Loucy (cell line): Measurements from ENCODE around the gene MFAP2.

Experiments
- H2AFZ ChIP-seq: fragments of 200-600 bp; sonication (generic); 2 replicates; pipeline ENCODE4 v1.6.0; 2016; ENCODE audit warnings: antibody characterized with exemption, mild to moderate bottlenecking, low read length, moderate library complexity
- H3F3A ChIP-seq: fragments of 200-600 bp; 2 replicates; pipeline ENCODE4 v1.6.0; 2016; ENCODE audit warnings: antibody characterized with exemption, low read depth, mild to moderate bottlenecking
- H3K27me3 ChIP-seq: fragments of 200-600 bp; sonication (generic); 2 replicates; pipeline ENCODE4 v1.6.1; 2014; ENCODE audit warnings: low read length, mild to moderate bottlenecking; ENCODE audit not compliant: insufficient read depth, poor library complexity, severe bottlenecking
- H3K36me3 ChIP-seq: fragments of 200-600 bp; sonication (generic); 2 replicates; pipeline ENCODE4 v1.6.1; 2016; ENCODE audit warnings: low read length; ENCODE audit not compliant: insufficient read depth
- H3K4me1 ChIP-seq: fragments of 200-600 bp; sonication (generic); 2 replicates; pipeline ENCODE4 v1.5.1; 2014; ENCODE audit warnings: low read length, mild to moderate bottlenecking; ENCODE audit not compliant: insufficient read depth, poor library complexity, severe bottlenecking
- H3K4me2 ChIP-seq: fragments of 200-600 bp; sonication (generic); 2 replicates; pipeline ENCODE4 v1.6.0; 2014; ENCODE audit warnings: antibody characterized with exemption, low read length, low read depth, mild to moderate bottlenecking; ENCODE audit not compliant: poor library complexity, severe bottlenecking
- H3K4me3 ChIP-seq: fragments of 200-600 bp; sonication (generic); 2 replicates; pipeline ENCODE4 v1.5.1; 2014; ENCODE audit warnings: low read length, mild to moderate bottlenecking, mixed read lengths; ENCODE audit not compliant: poor library complexity, severe bottlenecking
- H3K79me2 ChIP-seq: fragments of 200-600 bp; sonication (generic); 2 replicates; pipeline ENCODE4 v1.6.1; 2014; ENCODE audit warnings: low read length; ENCODE audit not compliant: insufficient read depth
- H3K9ac ChIP-seq: fragments of 200-600 bp; sonication (generic); 2 replicates; pipeline ENCODE4 v1.6.0; 2014; ENCODE audit warnings: mild to moderate bottlenecking, low read depth, low read length, moderate library complexity; ENCODE audit not compliant: poor library complexity, severe bottlenecking
- H3K9me2 ChIP-seq: fragments of 200-600 bp; sonication (generic); replicated peaks from 2 replicates; pipeline ENCODE4 v1.6.1; 2016; ENCODE audit warnings: low read depth, low read length, mixed read lengths
- H3K9me3 ChIP-seq: fragments of 200-600 bp; sonication (generic); 2 replicates; pipeline ENCODE4 v1.6.1; 2014; ENCODE audit warnings: mild to moderate bottlenecking, antibody characterized with exemption, low read length, low read depth; ENCODE audit not compliant: insufficient read depth
- H4K20me1 ChIP-seq: fragments of 200-600 bp; sonication (generic); 2 replicates; pipeline ENCODE4 v1.6.0; 2014; ENCODE audit warnings: antibody characterized with exemption, low read length, mild to moderate bottlenecking; ENCODE audit not compliant: insufficient read depth, poor library complexity, severe bottlenecking
- EZH2phosphoT487 ChIP-seq: fragments of 200-600 bp; IDR thresholded peaks from 2 replicates; pipeline ENCODE4 v1.6.1; 2018; ENCODE audit warnings: antibody characterized with exemption, mild to moderate bottlenecking, moderate library complexity, borderline replicate concordance
- TF ChIP-seq, protein P1 (sequence below): fragments of 200-600 bp; sonication (generic); conservative IDR thresholded peaks from 2 replicates; pipeline ENCODE4 v1.5.1; 2014; ENCODE audit warnings: mild to moderate bottlenecking, antibody characterized with exemption, low read length

Gene MFAP2

DNA sequence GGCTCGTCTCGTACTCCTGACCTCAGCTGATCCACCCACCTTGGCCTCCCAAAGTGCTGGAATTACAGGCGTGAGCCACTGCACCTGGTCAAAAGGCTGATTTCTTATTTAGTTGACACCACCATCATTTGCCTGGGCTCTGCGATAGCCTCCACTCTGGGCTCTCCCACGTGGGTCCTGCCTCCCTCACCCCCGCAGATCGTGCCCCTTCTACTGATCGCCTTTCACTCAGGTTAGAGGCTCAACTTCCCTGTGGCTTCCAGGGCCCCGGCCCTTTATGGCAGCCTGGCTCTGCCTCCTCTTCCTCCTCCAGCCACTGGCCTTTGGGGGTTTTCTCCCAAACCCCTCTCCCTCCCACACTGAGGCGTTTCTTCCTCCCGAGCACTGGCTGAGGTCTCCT lies 2.5 kb upstream of the MFAP2 start:
- no peaks in the 10 kb centered on the region for H3K79me2 ChIP-seq
- no peak overlapping the region for H3K4me2 ChIP-seq
- TF ChIP-seq EZH2phosphoT487, result no peak
- TF ChIP-seq, protein P1, sequence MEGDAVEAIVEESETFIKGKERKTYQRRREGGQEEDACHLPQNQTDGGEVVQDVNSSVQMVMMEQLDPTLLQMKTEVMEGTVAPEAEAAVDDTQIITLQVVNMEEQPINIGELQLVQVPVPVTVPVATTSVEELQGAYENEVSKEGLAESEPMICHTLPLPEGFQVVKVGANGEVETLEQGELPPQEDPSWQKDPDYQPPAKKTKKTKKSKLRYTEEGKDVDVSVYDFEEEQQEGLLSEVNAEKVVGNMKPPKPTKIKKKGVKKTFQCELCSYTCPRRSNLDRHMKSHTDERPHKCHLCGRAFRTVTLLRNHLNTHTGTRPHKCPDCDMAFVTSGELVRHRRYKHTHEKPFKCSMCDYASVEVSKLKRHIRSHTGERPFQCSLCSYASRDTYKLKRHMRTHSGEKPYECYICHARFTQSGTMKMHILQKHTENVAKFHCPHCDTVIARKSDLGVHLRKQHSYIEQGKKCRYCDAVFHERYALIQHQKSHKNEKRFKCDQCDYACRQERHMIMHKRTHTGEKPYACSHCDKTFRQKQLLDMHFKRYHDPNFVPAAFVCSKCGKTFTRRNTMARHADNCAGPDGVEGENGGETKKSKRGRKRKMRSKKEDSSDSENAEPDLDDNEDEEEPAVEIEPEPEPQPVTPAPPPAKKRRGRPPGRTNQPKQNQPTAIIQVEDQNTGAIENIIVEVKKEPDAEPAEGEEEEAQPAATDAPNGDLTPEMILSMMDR, result no peak
- H3K9ac ChIP-seq, result no peak overlapping the region
- no peak overlapping the region for H3K4me3 ChIP-seq
- peaks cover 11% of the 10 kb centered on the region for H3K4me1 ChIP-seq
- H3K36me3 ChIP-seq, result no peaks in the 10 kb centered on the region; the same call in 1 of the 2 replicates
- no peaks in the 10 kb centered on the region for H3K9me2 ChIP-seq
- H3K9me3 ChIP-seq, result no peaks in the 10 kb centered on the region
- no peaks in the 10 kb centered on the region for H3F3A ChIP-seq
- no peaks in the 10 kb centered on the region for H4K20me1 ChIP-seq
- H3K27me3 ChIP-seq, result no peaks in the 10 kb centered on the region
- H2AFZ ChIP-seq, result no peak overlapping the region

DNA sequence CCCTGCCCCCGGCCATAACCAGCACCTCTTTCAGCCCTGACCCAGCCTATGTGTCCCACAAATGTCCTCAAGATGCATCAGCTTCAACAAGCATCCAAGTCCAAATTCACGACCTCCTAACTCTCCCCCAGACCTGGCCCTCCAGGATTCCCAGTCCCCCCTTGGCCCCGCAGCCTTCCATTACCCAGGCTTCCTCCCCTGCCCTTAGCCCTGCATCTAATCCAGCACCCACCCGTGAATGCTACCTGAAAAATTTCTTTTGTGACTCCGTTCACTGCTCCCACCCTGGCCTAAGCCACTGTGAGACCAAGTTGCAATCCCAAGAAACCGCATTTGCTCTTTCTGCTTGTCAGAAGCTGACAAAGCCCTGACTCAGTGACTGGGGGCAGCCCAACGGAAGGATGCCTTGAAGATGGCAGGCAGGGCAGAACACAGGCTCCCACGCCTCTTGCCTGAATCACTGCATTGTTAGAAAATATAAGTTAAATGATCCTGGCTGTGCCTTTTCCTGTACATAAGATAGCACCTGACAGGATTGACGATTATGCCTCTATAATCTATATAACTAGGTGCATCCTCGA lies 939 bp upstream of the MFAP2 start:
- H3K36me3 ChIP-seq, result no peaks in the 10 kb centered on the region; the same call in 1 of the 2 replicates
- no peaks in the 10 kb centered on the region for H3K79me2 ChIP-seq
- no peak overlapping the region for H3K4me3 ChIP-seq
- no peak overlapping the region for H2AFZ ChIP-seq
- H4K20me1 ChIP-seq, result no peaks in the 10 kb centered on the region
- H3K27me3 ChIP-seq, result no peaks in the 10 kb centered on the region
- H3F3A ChIP-seq, result no peaks in the 10 kb centered on the region
- H3K9ac ChIP-seq, result no peak overlapping the region
- H3K9me3 ChIP-seq, result no peaks in the 10 kb centered on the region
- peaks cover 11% of the 10 kb centered on the region for H3K4me1 ChIP-seq
- no peaks in the 10 kb centered on the region for H3K9me2 ChIP-seq
- no peak overlapping the region for H3K4me2 ChIP-seq
- TF ChIP-seq EZH2phosphoT487, result no peak
- TF ChIP-seq, protein P1, result no peak

DNA sequence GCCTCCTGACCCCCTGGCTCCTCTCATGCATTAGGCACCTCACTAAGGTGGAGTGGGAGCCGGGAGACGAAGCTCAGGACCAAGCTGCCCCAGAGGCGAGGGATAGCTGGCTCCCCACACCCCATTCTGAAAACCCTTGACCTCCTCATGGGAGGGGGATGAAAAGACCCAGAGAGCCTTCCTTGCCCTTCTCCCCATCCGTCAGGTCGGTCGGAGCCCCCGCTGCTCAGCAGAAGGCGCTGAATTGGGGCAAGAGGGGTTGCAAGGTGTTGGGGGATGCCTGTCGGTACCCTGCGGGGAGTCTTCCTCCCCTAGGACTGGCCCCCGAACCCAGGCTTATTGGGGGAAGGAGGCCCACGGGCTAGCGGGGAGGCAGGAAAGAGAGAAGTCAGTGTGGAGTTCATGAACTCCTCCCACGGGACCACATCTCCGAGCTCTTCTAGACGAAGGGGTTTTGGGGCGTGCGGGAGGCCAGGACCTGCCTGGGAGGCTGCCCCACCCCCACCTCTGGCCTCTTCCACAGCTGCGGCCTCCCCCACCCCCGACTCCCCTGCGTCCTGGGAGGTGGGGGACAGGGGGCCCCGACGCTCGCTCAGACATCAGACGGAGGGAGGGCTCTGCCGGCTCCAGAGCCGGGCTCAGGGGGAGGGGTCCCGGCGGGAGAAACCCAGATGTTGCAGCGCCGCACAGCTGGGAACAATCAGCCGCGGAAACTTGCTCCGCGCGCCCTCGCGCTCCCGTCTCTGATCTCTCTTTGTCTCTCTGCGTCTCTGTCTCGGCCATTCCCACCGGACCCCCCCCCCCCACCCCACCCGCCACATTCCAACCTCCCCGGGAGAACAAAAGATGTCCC lies 719 bp downstream of the MFAP2 start:
- no peak for TF ChIP-seq EZH2phosphoT487
- TF ChIP-seq, protein P1, result no peak
- H3F3A ChIP-seq, result no peaks in the 10 kb centered on the region
- no peak overlapping the region for H2AFZ ChIP-seq
- no peaks in the 10 kb centered on the region for H4K20me1 ChIP-seq
- H3K9ac ChIP-seq, result no peak overlapping the region
- H3K9me3 ChIP-seq, result no peaks in the 10 kb centered on the region
- no peak overlapping the region for H3K4me2 ChIP-seq
- H3K4me1 ChIP-seq, result peaks cover 11% of the 10 kb centered on the region
- no peaks in the 10 kb centered on the region for H3K36me3 ChIP-seq
- H3K27me3 ChIP-seq, result no peaks in the 10 kb centered on the region
- no peaks in the 10 kb centered on the region for H3K79me2 ChIP-seq
- H3K9me2 ChIP-seq, result no peaks in the 10 kb centered on the region
- H3K4me3 ChIP-seq, result no peak overlapping the region
